Gastroesophageal sphincter (tissue), 3 donors: ENCODE data around the gene CIT.

Source experiments
- POLR2A ChIP-seq, 2 donors: fragments of 450-650 bp; IDR thresholded peaks; one replicate each; pipeline ENCODE4 v1.6.1; 2017; ENCODE audit warnings: antibody characterized with exemption in 2 of 2, mild to moderate bottlenecking in 2 of 2, moderate library complexity in 1 of 2
- TF ChIP-seq, protein P1 (sequence below), 4 experiments: fragments of 200-600 bp in 2 of 4; fragments of 450-650 bp in 2 of 4; sonication (generic) in 1 of 4; IDR thresholded peaks; one replicate each; pipeline ENCODE4 v1.5.1; 2017 to 2019; ENCODE audit warnings: antibody characterized with exemption in 4 of 4, mild to moderate bottlenecking in 2 of 4, moderate library complexity in 2 of 4

DNA sequence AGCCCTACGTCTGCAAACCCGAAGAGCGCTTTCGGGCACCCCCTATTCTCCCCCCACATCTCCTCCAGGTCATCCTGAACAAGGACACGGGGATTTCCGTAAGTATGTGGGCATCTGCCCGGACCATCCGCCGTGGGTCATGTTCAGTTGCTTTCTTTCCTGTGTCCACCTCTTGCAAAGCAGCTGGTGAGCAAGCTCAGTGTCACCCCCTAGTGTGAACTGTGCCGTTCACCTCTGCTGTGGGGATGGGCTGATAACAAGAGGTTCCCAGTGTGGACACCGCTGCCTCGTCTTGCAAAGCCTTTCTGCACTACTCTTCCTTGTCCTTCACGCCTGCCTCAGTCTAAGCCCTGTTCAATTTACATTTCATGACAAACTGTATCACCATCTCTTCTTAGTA is 200.5 kb downstream of the CIT start:
- TF ChIP-seq, protein P1, sequence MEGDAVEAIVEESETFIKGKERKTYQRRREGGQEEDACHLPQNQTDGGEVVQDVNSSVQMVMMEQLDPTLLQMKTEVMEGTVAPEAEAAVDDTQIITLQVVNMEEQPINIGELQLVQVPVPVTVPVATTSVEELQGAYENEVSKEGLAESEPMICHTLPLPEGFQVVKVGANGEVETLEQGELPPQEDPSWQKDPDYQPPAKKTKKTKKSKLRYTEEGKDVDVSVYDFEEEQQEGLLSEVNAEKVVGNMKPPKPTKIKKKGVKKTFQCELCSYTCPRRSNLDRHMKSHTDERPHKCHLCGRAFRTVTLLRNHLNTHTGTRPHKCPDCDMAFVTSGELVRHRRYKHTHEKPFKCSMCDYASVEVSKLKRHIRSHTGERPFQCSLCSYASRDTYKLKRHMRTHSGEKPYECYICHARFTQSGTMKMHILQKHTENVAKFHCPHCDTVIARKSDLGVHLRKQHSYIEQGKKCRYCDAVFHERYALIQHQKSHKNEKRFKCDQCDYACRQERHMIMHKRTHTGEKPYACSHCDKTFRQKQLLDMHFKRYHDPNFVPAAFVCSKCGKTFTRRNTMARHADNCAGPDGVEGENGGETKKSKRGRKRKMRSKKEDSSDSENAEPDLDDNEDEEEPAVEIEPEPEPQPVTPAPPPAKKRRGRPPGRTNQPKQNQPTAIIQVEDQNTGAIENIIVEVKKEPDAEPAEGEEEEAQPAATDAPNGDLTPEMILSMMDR (IDR thresholded peaks at IDR 0.05), result no peak
- no peak for TF ChIP-seq POLR2A (IDR thresholded peaks at IDR 0.05)
